DND-41 (cell line): ENCODE results near the gene VAPB.

Source experiments
- EZH2 ChIP-seq: IDR thresholded peaks from 3 replicates; pipeline ENCODE4 v1.6.1; 2012; ENCODE audit warnings: borderline replicate concordance, low read depth, mild to moderate bottlenecking, moderate library complexity, low read length, inconsistent platforms; ENCODE audit not compliant: severe bottlenecking
- TF ChIP-seq, protein P1 (sequence below): IDR thresholded peaks from 2 replicates; pipeline ENCODE4 v1.5.1; 2012; ENCODE audit warnings: borderline replicate concordance, low read length, moderate library complexity, mild to moderate bottlenecking; ENCODE audit not compliant: poor library complexity, severe bottlenecking; ENCODE audit errors: extremely low read depth

DNA sequence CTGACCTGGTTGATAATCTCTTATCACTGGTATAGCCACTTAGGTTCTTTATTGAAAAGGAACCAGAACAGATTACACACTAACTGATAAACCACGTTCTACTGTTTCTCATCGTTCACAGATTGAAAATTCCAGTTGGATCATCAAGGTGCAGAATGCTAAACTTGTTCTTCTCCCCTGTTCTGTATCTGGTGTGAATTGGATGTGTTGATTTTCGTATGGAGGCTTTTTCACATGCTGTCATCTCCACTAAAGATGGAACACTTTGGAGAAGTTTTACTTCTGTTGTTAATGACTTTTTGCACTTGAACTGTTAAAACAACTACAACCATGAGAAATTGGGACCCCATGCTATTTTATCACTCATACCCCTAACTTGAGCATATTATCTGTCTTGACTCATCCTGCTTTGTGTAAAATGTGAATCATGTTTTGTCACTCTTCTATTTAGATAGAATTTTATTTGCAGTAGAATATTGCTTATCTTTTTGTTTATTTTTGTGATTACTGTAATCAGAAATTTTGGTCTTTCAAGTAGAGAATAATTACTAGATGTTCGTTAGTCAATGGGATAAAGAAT is 17.5 kb downstream of the VAPB start:
- TF ChIP-seq, protein P1, sequence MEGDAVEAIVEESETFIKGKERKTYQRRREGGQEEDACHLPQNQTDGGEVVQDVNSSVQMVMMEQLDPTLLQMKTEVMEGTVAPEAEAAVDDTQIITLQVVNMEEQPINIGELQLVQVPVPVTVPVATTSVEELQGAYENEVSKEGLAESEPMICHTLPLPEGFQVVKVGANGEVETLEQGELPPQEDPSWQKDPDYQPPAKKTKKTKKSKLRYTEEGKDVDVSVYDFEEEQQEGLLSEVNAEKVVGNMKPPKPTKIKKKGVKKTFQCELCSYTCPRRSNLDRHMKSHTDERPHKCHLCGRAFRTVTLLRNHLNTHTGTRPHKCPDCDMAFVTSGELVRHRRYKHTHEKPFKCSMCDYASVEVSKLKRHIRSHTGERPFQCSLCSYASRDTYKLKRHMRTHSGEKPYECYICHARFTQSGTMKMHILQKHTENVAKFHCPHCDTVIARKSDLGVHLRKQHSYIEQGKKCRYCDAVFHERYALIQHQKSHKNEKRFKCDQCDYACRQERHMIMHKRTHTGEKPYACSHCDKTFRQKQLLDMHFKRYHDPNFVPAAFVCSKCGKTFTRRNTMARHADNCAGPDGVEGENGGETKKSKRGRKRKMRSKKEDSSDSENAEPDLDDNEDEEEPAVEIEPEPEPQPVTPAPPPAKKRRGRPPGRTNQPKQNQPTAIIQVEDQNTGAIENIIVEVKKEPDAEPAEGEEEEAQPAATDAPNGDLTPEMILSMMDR: no peak
- TF ChIP-seq EZH2: no peak
